HG03097 (cell line): ENCODE data around the gene GAPVD1.
"Not testable (repeated sequence)": the region's sequence is repeated elsewhere in the genome, so short reads cannot be mapped to it uniquely, and the experiment has no call there.

Source experiments
- ATAC-seq: cut with Tn5 transposase; IDR thresholded peaks from one replicate; pipeline ENCODE4 v1.9.1; 2021; ENCODE audit not compliant: unreplicated experiment, low FRiP score

Gene GAPVD1

DNA sequence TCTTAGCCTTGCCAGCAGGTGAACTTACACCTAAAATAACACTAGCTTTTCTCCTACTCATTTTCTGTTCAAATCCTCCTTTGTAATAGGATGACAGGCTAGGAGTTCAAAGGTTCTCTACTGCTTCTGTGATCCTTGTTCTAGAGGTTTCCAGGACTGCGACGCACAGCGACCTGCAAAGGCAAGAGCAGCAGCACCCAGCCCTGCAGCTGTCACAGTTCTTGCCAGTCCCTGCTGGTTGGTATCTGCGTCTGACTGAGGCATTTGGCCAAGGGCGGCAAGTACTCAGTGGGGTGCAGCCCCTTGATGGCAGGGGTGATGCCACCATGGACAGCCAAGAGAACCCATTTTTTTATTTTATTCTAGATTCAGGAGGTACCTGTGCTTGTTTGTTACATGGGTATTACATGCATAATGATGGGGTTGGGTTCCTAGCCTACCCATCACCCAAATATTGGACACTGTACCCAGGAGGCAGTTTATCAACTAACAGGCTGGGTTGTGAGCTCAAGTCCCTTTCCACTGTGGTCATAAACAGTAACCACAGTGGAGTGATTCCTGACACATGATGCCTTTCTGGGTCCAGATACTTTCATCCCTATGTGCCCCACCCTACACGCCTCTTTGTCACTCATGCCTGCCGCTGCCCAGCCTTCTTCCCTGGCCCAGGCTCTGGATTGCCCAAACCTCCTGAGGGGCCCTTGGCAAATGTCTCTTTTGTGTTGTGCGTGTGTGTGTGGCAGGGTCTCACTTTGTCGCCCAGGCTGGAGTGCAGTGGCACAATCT, 111.0 kb downstream of the GAPVD1 start:
- ATAC-seq: no peak

DNA sequence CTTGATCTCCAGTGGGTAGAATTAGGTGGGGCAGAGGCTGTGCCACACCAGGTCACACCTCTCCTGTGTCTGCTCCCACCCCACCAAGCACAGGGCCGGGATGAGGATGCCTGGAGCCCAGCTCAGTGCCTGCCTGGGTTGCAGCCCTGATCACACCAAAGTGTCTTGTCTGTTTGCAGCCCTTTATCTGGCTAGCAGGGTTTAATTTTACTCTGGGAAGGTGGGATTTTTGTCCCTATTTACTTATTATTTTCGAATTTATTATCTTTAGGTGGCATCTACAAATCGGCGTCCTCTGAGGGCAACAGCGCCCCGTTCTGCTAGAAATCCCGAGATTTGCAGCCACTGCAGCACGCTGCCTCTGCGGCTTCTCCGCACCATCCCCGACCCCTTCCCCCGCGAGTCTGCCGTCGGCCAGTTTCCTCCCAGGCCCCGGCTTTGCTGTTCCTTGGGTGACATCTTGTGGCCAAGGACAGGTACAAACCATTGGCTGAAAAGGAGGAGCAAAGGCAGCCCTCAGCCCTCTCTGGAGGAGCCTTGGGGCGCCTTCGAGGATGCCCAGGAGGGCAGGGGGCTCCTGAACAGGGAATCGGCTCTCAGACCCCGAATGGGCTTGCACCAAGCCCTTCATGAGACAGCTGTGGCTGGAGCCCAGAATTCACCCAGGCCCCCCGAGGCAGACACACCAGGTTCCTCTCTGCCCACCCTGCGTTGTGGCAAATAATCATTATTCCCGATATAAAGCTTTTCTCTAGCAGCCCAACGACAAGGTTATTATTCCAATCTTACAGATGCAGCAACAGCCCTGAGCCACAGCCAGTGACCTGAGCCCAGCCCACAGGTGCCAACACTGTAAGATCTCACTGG, 113.0 kb downstream of the GAPVD1 start:
- no peak for ATAC-seq

DNA sequence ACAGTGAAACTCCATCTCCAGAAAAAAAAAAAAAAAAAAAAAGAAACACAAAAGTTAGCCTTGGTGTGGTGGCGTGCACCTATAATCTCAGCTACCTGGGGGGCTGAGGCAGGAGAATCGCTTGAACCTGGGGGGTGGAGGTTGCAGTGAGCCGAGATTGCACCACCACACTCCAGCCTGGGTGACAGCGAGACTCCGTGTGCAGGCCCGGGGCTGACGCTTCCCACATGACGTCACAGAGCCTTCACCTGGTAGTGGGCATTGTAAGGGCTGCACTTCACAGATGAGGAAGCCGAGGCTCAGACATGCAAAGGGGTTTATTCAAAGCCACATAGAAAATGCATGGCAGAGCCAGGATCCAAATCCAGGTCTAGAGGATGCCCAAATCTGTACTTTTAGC, 114.2 kb downstream of the GAPVD1 start:
- ATAC-seq: no peak

DNA sequence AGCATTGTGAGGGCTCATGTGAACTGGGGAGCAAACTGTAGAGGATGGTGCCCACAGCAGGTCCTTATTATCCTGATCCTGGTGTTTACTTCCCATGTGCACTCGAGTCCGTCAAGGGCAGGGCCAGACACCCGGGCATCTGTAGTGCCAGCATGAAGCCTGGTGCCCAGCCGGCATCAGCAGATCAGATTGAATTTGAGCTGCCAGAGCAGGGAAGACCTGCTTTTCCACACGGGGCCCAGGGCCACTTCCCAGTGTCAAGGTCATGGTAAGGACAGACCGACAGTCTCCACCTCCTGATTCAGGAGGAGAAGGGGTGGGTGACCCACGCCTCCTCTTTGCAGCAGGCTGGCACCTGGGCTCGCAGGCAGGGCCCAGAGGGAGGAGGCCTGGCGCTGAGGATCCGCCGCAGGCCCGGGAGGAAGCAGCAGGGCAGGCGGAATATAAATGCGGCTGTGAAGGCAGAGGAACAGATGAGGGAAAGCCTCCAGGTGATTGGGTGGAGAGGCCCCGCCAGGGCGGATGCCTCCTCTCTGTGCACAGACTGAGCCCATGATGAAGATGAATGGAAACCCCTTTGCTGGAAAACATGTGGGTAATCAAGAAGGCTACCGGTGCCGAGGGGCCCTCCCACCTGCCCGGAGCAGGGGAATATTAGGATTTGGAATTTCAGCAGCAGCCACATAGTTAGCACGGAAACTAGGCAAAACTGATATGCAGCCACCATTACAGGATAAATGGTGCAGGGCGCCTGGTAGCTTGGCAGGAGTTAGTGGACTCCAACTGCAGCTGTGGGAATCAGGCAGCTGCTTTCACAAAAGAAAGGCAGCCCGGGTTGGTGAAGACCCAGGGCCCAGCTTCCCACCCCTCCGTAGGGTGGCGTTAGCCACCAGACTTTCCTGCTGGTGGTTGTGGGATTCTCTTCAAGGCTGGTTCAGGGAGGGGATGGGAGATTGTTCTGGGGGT, 114.9 kb downstream of the GAPVD1 start:
- no peak for ATAC-seq

DNA sequence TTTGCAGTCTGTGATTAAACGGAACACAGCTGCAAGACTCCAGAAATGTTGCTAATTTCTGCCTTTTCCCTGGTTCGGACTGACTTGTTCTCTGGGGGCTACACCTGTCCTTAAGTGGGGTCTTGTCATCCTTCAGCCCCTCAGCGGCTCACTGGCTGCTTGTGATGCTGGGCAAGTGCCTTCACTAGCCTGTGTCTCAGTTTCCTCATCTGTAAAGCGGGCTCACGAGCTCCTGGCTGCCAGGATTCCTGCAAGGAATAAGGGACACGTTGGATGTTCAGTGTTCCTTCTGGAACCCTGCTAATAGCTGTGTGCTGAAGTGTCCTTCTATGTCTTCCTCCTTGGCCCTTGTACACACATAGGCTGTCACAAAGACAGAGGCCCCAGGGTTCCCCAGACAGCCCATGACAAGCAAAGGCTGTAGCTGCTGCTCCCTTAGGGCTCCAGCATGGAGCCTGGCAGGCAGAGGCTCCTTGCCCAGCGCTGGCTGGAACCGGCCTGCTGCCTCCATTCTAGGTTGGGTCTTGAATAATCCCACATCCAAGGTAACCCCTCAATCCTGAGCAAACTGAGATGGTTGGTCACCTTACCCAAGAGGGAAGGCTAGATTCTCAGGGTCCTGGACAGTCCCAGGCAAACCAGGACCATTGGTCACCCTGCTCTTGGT, 116.1 kb downstream of the GAPVD1 start:
- ATAC-seq: no peak

DNA sequence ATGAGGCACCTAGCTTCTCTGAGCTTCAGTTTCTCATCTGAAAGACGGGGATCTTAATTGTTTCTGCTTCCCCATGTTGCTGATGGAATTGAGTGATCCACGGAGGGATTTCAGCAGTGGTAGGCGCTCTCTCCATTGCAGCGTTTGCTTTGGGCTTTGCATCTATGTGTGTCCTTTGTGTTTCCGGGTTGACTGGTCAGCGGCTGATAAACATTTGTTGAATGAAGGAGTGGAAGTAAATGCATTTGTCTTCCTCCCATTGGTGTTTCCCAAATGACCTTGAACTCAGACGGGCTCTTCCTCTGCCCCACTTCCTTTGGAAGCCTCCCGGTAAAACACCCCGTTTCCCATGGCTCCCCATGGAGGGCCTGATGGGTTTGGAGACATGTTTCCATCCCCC, 117.2 kb downstream of the GAPVD1 start:
- ATAC-seq: no peak

DNA sequence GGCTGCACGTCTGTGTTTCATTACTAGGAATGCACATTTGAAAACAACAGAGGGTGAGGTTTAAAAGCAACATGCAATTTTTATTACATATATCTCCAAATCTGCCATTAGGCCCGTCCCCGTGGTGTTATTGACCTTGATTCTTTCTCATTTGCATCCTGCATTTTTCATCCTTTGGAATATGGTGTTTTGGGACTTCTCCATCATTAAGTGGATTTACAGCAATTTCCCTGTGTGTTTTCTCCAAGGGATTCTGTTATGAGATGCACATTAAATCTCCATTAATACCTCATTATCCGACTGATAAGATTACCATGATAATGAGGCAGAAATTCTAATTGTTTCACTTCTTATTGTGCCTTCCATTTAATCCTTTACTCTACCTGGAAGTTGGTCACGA, 117.6 kb downstream of the GAPVD1 start:
- ATAC-seq: no peak

DNA sequence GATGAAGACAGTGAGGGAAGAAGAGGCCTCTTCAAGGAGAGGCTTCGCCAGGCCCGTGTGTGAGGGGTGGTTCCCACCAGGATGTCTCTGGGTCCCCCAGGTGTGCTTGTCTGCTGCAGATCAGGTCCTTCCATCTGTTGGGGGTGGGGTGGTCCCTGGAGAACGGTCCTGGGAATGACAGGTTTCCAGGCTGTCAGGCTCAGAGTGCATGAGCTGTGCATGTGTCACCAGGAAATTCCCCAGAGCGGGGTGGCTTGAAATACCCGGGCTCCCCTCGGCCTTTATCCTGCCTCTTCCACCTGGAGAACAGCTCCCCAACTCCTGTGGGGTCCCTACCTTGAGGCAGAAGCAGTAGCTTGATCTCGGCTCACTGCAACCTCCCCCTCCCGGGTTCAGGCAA, 118.8 kb downstream of the GAPVD1 start:
- ATAC-seq: no peak

DNA sequence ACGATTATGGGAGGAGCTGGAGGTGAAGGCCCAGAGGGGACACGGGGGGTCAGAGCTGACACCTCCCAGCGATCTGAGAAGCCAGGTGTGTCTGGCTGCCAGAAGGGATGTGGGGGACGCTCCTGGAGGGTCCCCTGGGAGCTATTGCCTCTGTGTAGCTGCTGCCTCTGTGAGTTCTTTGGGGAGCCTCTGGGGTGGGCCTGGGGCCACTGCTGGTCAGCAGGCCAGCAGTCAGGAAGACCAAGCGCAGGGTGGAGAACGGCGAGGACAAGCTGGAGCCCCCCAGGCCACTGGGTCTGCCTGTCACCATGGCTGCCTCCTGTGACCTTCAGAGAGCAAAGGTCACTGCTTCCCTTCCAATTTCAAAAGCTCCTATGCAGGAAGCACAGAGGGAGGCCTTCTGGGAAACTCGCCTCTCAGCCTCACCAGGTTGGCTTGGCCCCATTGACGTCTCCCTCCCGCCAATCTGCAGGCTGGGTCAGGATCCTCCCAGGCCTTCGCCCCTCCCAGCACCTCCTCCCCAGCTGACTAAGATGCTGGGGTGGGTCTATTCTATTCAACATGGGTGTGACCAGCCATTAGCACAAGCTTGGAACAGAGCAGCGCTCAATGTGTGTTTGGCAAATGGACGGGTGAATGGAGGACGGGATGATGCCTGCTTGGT, 126.4 kb downstream of the GAPVD1 start:
- ATAC-seq: no peak

DNA sequence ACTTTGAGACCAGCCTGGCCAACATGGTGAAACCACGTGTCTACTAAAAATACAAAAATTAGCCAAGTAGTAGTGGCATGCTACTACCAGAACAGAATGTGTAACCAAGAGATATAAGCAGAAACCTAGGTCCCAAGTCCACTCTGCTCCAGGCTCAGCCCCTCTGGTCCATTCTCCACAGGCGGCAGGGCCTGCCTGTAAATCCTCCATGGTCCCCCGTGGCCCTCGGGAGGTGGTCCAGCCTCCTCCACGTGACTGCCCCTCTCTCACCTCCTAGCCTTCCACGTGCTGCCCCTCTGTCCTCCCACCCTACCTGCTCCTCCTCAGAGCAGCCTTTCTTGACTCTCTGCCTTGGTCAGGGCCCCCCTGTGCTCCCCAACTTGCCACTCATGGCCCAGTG, 127.4 kb downstream of the GAPVD1 start:
- ATAC-seq: no peak

DNA sequence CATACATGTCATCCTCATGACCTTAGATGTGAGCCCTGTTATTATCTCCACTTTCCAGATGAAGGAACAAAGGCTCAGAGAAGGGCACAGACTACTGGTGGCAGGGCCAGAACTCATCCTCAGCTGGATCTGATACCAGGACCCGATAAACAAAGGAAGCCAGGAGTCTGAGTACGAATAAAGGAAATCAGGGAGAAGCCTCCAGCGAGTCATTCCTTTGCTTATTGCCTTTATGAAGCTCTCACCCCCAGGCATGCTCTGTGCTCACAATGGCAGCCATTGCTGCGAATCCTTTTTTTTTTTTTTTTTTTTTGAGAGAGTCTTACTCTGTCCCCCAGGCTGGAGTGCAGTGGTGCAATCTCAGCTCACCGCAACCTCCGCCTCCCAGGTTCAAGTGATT, 130.1 kb downstream of the GAPVD1 start:
- ATAC-seq: no peak

DNA sequence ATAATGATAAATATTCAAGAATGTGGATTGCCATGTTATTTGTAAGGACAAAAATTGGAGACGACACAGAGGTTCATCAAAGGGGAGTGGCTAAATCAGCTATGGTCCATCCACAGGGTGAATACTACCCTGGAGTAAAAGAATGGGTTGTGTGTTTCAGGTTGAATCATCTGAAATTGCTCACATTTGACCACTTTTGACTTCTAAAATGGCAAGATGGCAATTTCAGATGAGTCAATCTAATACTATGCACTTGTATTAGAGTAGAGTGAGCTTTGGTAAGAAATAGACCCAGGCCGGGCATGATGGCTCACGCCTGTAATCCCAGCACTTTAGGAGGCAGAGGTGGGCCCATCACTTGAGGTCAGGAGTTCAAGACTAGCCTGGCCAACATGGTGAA, 131.8 kb downstream of the GAPVD1 start:
- ATAC-seq: no peak

DNA sequence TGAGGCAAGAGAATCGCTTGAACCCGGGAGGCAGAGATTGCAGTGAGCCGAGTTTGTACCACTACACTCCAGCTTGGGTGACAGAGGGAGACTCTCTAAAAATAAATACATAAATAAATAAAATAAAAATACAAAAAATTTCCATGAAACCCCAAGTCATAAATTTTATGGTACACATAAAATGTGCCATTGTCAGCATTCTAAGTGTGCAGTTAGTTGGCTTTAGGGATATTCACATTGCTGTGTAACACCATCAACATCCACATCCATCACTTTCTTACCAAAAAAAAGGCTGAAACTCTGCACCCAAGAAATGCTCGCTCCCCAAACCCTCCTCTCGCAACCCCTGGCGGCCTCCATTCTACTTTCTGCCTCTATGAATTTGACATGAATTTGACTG, 135.2 kb downstream of the GAPVD1 start:
- no peak for ATAC-seq

DNA sequence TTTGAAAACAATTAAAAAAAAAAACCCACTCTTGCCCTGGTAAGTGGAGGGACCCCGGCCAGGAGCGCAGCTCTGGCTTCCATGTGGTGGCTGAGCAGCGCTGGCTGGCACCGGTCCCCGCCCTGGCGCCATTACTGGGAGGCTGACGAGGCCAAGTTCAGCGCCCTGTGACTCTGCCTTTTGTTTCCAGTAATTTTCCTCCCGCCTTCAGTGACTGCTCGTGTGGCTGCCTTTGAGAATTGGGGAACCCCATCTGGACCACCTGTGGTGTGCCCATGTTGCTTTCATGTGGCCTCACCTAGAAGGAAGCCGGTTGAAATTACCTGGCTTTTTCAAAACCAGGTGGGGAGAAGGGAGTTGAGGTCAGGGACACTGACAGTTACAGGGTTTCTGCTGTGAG, 136.1 kb downstream of the GAPVD1 start:
- no peak for ATAC-seq

DNA sequence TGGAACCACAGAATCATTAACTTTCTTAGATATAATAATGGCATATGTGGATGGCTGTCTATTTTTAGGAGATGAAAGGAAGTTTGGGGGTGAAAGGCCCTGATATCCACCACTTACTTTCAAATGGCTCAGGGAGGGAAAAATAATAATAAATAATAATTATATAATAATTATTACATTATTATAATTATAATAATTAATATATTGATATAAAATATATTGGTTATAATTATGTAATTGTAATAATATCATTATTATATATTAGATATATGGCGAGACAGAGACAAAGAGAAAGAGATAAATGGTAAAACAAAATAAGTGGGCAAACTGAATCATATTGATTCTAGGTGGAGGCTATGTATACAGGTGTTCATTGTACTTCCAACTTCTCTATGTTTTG, 136.6 kb downstream of the GAPVD1 start:
- no peak for ATAC-seq

DNA sequence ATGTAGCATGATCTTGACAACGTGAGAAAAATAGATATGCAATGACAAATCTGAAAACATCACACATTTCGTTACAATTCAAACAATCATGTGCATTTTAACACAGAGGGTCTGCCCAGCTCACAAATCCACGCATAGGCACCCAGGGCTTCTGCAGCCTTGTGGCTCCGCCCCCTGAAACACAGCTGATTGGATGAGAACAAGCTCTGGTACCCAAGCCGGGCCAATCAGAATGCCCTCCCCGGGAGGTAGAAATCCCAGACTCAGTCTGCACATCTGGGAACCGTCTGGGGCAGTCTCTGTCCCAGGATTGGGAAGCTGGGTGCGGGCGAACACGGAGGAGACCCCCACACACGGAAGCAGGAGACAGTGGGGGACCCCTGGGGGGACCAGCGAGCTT, 137.5 kb downstream of the GAPVD1 start:
- ATAC-seq: no peak

DNA sequence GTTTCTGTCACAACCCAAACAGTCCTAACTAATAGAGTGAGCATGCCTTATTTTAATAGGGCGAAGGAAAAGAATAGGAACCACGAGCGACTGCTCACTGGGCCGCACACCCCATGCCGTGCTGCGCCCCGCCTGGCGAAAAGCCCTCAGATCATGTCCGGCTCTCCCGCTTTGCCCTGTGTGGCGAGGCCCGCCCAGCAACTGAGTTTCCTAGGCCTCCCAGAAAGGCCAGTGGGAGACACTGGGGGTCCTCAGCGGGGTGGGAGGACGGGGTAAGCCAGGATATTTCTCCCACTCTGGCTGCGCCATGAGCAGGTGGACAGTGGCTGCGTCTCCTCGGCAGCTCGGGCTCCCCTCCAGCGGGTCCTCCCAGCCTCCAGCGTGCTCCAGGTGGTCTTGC, 138.0 kb downstream of the GAPVD1 start:
- ATAC-seq: no peak

DNA sequence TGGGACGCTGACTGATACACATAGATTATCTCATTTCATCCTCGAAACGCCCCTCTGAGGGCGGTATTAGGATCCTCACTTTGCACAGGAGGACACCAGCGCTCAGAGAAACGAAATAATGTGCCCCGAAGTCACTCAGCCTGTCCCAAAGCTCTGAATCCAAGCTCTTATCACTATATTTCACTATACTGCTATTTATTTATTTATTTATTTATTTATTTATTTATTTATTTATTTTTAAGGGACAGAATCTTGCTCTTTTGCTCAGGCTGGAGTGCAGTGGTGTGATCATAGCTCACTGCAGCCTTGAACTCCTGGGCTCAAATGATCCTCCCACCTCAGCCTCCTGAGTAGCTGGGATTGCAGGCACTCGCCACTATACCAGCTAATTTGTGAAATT, 138.6 kb downstream of the GAPVD1 start:
- not testable (repeated sequence) for ATAC-seq

DNA sequence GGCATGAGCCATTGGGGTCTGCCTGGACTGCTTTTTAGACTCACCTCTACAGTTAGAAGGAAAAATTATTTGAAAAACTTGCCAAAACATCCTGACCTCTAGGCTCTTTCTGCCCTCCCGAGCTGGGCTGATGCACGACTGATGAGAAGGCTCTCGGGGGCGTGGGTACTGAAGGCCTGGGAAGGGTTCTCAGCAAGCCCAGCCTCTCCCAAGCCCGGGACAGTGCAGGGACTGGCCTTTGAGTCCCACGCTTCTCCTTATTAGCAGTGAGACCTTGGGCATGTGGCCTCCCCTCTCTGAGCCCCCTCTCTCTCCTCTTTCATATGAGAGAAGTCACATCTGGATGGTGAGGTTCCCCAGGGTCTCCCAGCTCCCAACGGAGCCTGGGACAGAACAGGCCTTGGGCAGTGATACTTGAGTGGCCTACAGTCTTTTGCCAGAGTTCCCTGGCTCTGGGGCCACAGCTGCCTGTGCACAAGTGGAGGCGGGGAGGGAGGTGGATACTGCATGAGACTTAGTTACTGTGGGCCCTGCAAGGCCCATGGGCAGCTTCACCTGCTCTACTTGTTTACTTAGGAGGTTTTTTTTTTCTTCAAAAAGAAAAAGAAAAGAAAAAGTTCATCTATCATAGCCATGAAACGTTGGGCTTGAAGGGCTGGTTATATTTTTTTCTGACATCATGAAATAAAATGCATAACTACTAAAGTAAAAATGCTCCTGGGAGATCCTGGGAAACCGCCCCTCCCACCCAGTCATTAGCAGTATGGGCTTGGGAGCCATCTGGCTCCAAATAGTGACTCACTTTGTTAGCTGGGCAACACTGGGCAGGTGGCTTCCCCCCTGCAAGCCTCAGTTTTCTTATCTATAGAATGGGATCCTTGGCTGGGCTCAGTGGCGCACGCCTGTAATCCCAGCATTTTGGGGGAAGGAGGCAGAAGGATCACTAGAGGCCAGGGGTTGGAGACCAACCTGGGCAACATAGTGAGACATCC, 139.4 kb downstream of the GAPVD1 start:
- ATAC-seq: no peak
